Gastrocnemius medialis (tissue), 4 donors: ENCODE results near the gene FEV.

ENCODE experiments used
- CTCF ChIP-seq, 5 experiments: fragments of 450-650 bp in 3 of 5; fragments of 200-600 bp in 2 of 5; sonication (generic) in 2 of 5; IDR thresholded peaks in 4 of 5; conservative IDR thresholded peaks in 1 of 5; 1 replicate in 4 of 5; 2 replicates in 1 of 5; pipeline ENCODE4 v1.5.1; 2016 to 2019; ENCODE audit warnings: antibody characterized with exemption in 5 of 5, mild to moderate bottlenecking in 3 of 5, moderate library complexity in 3 of 5
- POLR2A ChIP-seq, 2 donors: fragments of 450-650 bp; IDR thresholded peaks; one replicate each; pipeline ENCODE4 v1.6.1; 2017; ENCODE audit warnings: antibody characterized with exemption in 2 of 2, mild to moderate bottlenecking in 2 of 2, moderate library complexity in 2 of 2

- TF ChIP-seq CTCF (IDR thresholded peaks at IDR 0.05 in 4 of 5, conservative IDR thresholded peaks at IDR 0.05 in 1 of 5) (no peak), POLR2A (IDR thresholded peaks at IDR 0.05) (no peak)
Observed at GRCh38 chr2:219031005-219031738, 46.2 kb upstream of the FEV start.
